ENCODE data around the gene BTNL8.
A peak's percentile ranks its signal among the peaks of the same experiment; 100 is the strongest.

The BTNL8 gene

DNA sequence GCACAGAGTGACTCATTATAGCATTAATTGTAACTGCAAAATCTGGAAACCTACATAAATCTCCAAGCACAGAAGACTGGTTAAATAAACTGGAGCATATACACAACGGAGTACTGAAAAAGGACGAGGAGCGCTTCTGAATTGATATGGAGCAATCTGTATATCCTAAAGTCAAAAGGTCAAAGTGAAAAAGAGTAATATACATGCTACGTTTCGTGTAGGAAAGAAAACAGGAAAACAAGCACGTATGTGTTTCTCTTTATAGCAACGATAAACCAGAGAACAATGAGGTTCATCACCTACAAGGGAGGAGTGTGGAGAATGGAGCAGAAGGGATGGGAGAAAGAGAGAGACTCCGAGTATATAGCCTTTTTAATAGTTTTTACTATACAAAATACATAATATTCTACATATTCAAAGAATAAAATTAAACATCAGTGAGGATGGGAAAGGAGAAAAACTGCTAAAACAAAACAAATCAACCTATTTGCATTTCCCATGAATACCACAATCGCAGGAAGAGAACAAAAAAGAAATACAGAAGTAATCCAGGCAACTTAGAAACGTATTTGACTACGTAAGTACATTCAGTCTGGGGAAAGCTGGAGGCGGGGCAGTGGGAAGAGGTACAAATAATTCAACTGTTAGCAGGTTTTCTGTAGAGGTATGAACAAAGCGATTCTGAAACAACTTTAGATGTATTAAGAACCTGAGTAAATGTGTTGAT, 45.7 kb upstream of the BTNL8 start:
- TF ChIP-seq, protein P1, sequence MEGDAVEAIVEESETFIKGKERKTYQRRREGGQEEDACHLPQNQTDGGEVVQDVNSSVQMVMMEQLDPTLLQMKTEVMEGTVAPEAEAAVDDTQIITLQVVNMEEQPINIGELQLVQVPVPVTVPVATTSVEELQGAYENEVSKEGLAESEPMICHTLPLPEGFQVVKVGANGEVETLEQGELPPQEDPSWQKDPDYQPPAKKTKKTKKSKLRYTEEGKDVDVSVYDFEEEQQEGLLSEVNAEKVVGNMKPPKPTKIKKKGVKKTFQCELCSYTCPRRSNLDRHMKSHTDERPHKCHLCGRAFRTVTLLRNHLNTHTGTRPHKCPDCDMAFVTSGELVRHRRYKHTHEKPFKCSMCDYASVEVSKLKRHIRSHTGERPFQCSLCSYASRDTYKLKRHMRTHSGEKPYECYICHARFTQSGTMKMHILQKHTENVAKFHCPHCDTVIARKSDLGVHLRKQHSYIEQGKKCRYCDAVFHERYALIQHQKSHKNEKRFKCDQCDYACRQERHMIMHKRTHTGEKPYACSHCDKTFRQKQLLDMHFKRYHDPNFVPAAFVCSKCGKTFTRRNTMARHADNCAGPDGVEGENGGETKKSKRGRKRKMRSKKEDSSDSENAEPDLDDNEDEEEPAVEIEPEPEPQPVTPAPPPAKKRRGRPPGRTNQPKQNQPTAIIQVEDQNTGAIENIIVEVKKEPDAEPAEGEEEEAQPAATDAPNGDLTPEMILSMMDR (IDR thresholded peaks at IDR 0.05; ENCODE audit: poor library complexity, severe bottlenecking) = no peak
- ATAC-seq (ENCODE audit: low read depth) (no peak), DNase-seq (ENCODE audit: low spot score) (no peak)
- no peaks in the 10 kb centered on the region for H3K27me3 ChIP-seq (ENCODE audit: insufficient read depth, poor library complexity, severe bottlenecking)
- H3K27ac ChIP-seq (ENCODE audit: poor library complexity, severe bottlenecking) = no peak overlapping the region
- no peaks in the 10 kb centered on the region for H3K4me1 ChIP-seq (ENCODE audit: insufficient read depth, poor library complexity, severe bottlenecking)
- H3K4me3 ChIP-seq (ENCODE audit: severe bottlenecking) = no peak overlapping the region
- H3K36me3 ChIP-seq (ENCODE audit: low read depth) = peaks cover 93% of the 10 kb centered on the region
- peaks cover 34% of the 10 kb centered on the region for H3K9me3 ChIP-seq (ENCODE audit: severe bottlenecking)

DNA sequence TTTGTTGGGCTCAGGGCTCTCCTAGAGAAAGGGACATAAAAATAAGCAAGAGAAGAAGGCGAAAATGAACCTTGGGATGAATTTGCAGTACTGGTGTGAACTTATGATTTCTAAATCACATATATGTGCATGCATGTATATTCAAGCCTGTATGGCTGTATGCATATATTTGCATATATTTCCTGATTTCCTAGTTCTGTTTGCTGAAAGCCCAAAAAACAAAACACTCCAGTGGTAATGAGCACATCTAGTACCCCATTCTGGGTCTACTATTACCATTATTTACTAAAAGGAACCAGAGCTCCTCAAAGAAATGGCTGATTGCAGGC, 45.1 kb upstream of the BTNL8 start:
- TF ChIP-seq, protein P1 (IDR thresholded peaks at IDR 0.05; ENCODE audit: poor library complexity, severe bottlenecking) = no peak
- H3K27ac ChIP-seq (ENCODE audit: poor library complexity, severe bottlenecking) = no peak overlapping the region
- ATAC-seq (ENCODE audit: low read depth) (no peak), DNase-seq (ENCODE audit: low spot score) (no peak)
- H3K27me3 ChIP-seq (ENCODE audit: insufficient read depth, poor library complexity, severe bottlenecking) = no peaks in the 10 kb centered on the region
- H3K4me3 ChIP-seq (ENCODE audit: severe bottlenecking) = no peak overlapping the region
- H3K4me1 ChIP-seq (ENCODE audit: insufficient read depth, poor library complexity, severe bottlenecking) = no peaks in the 10 kb centered on the region
- peaks cover 32% of the 10 kb centered on the region for H3K9me3 ChIP-seq (ENCODE audit: severe bottlenecking)
- H3K36me3 ChIP-seq (ENCODE audit: low read depth) = peaks cover 93% of the 10 kb centered on the region

DNA sequence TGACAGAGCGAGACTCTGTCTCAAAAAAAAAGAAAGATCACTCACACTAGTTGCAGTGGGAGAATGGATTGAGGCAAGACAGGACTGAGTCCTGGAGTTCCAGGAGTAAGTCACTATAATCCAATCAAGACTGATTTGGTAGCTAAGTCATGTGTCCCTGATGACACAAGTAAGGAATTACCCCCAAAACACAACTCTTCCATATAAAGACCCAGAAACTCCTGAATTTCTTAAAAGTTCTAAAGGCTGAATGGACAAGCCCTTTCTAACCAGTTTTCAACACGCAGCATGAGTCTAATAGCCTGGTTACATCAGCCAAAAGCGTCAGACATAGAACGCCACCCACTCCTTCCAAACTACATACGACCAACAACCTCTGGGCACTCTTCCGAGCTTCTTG, 40.4 kb upstream of the BTNL8 start:
- Histone ChIP-seq H3K27ac (ENCODE audit: poor library complexity, severe bottlenecking) (no peak overlapping the region), H3K36me3 (ENCODE audit: low read depth) (peaks cover 55% of the 10 kb centered on the region), H3K4me1 (ENCODE audit: insufficient read depth, poor library complexity, severe bottlenecking) (peaks cover 7% of the 10 kb centered on the region), H3K4me3 (ENCODE audit: severe bottlenecking) (no peak overlapping the region), H3K27me3 (ENCODE audit: insufficient read depth, poor library complexity, severe bottlenecking) (no peaks in the 10 kb centered on the region), H3K9me3 (ENCODE audit: severe bottlenecking) (no peaks in the 10 kb centered on the region)
- TF ChIP-seq, protein P1 (IDR thresholded peaks at IDR 0.05; ENCODE audit: poor library complexity, severe bottlenecking) = no peak
- DNase-seq (ENCODE audit: low spot score) (no peak), ATAC-seq (ENCODE audit: low read depth) (no peak)

DNA sequence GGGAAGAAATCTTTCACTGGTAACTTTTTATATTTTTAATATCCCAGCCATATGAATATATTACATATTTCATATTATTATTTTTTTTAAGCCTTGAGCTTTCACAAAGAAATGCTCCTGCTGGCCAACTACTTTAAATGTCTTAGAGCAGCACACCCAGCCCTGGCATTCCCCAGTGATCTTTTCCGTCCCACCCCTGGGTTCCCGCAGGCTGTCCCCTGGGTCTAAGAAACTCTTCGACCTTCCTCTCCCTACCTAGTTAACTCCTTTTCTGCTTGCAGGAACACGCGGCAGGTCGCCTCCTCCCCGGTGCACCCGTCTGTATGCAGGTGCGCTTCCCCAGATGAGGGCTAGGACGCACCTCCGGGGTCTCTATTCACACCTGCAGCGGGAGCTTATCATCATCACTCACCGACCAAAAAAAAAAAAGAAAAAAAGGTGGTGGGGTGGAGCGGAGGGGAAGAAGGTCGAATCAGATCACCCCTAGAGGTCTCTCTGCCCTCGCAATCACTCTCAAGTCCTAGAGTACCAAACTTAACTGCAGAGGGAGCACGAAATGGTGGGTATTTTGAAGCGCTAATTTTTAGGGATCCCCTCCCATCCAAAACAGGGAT, 38.6 kb upstream of the BTNL8 start:
- peak overlapping the region; percentile 88 for H3K27ac ChIP-seq (ENCODE audit: poor library complexity, severe bottlenecking)
- peaks cover 7% of the 10 kb centered on the region for H3K4me1 ChIP-seq (ENCODE audit: insufficient read depth, poor library complexity, severe bottlenecking)
- H3K4me3 ChIP-seq (ENCODE audit: severe bottlenecking) = peak overlapping the region; percentile 78
- no peaks in the 10 kb centered on the region for H3K27me3 ChIP-seq (ENCODE audit: insufficient read depth, poor library complexity, severe bottlenecking)
- TF ChIP-seq, protein P1 (IDR thresholded peaks at IDR 0.05; ENCODE audit: poor library complexity, severe bottlenecking) = peak; percentile 59
- no peaks in the 10 kb centered on the region for H3K9me3 ChIP-seq (ENCODE audit: severe bottlenecking)
- DNase-seq (ENCODE audit: low spot score) (no peak), ATAC-seq (ENCODE audit: low read depth) (peak; percentile 35)
- H3K36me3 ChIP-seq (ENCODE audit: low read depth) = peaks cover 37% of the 10 kb centered on the region
